OCI-LY3 (cell line): ENCODE measurements around the gene SLC25A25.

Experiments
- EZH2phosphoT487 ChIP-seq: fragments of 200-600 bp; shearing (Covaris generic); IDR thresholded peaks from 2 replicates; pipeline ENCODE4 v1.6.1; 2018; ENCODE audit warnings: antibody characterized with exemption, mixed run types, low read depth
- TF ChIP-seq, protein P1 (sequence below): fragments of 200-600, 300-600 bp; sonication (generic); IDR thresholded peaks from 2 replicates; pipeline ENCODE4 v1.5.1; 2014; ENCODE audit warnings: antibody characterized with exemption, low read length, low read depth

DNA sequence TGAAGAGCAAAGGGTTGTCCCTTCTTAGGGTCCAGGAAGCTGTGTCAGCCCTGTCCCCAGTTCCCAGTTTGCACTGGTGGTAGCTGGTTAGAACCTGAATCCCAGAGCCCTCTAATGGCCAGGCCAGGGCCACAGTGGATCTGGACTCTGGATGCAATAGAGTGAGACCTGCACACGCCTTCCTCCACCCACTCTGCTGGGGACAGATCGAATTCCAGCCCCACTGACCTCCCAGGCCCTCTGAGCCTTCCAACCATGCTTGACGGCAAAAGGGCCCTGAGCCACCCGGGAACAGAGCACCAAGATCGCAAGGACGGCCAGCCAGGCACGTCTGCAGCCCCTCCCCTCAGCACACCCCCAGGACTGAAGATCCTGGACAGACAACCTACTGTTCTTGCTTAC is 24.6 kb upstream of the SLC25A25 start:
- TF ChIP-seq, protein P1, sequence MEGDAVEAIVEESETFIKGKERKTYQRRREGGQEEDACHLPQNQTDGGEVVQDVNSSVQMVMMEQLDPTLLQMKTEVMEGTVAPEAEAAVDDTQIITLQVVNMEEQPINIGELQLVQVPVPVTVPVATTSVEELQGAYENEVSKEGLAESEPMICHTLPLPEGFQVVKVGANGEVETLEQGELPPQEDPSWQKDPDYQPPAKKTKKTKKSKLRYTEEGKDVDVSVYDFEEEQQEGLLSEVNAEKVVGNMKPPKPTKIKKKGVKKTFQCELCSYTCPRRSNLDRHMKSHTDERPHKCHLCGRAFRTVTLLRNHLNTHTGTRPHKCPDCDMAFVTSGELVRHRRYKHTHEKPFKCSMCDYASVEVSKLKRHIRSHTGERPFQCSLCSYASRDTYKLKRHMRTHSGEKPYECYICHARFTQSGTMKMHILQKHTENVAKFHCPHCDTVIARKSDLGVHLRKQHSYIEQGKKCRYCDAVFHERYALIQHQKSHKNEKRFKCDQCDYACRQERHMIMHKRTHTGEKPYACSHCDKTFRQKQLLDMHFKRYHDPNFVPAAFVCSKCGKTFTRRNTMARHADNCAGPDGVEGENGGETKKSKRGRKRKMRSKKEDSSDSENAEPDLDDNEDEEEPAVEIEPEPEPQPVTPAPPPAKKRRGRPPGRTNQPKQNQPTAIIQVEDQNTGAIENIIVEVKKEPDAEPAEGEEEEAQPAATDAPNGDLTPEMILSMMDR, result no peak
- TF ChIP-seq EZH2phosphoT487, result no peak
